Measurements from ENCODE around the gene APOF.
"Not testable (repeated sequence)": the region's sequence is repeated elsewhere in the genome, so short reads cannot be mapped to it uniquely, and the experiment has no call there.

The APOF gene

GRCh38 chr12:56359851-56360767, 2.5 kb downstream of the APOF start, which contains the start of gene STAT2:
STAT2 (minus strand) TSS chr12:56360107; CDS start chr12:56356571, 3,536 bp downstream.
- Histone ChIP-seq H3K27ac (ENCODE audit: low read length) (peak within 1 kb of the TSS; percentile 2), H3K9me3 (ENCODE audit: control insufficient read depth, low read depth, low read length) (no peaks in the 10 kb centered on the region), H3K4me1 (ENCODE audit: control insufficient read depth, low read depth, low read length) (peaks cover 5% of the 10 kb centered on the region), H3K27me3 (ENCODE audit: control insufficient read depth, insufficient read depth, low read length) (no peaks in the 10 kb centered on the region), H3K36me3 (ENCODE audit: control insufficient read depth, low read depth, low read length) (peaks cover 13% of the 10 kb centered on the region), H3K9ac (ENCODE audit: low read length) (peak within 1 kb of the TSS; percentile 61), H3K4me3 (ENCODE audit: low read length) (peak within 1 kb of the TSS; percentile 87)

GRCh38 chr12:56358836-56359532, 3.7 kb downstream of the APOF start:
- Histone ChIP-seq H3K4me3 (ENCODE audit: low read length) (peak overlapping the region; percentile 87), H3K9me3 (ENCODE audit: control insufficient read depth, low read depth, low read length) (no peaks in the 10 kb centered on the region), H3K27ac (ENCODE audit: low read length) (no peak overlapping the region)

GRCh38 chr12:56351325-56351724, 11.3 kb downstream of the APOF start:
- no peaks in the 10 kb centered on the region for H3K4me1 ChIP-seq (ENCODE audit: control insufficient read depth, low read depth, low read length)
- no peak overlapping the region for H3K4me3 ChIP-seq (ENCODE audit: low read length)
- H3K9ac ChIP-seq (ENCODE audit: low read length) = no peak overlapping the region
- peaks cover 49% of the 10 kb centered on the region for H3K36me3 ChIP-seq (ENCODE audit: control insufficient read depth, low read depth, low read length)
- no peaks in the 10 kb centered on the region for H3K9me3 ChIP-seq (ENCODE audit: control insufficient read depth, low read depth, low read length)
- H3K27ac ChIP-seq (ENCODE audit: low read length) = no peak overlapping the region
- H3K27me3 ChIP-seq (ENCODE audit: control insufficient read depth, insufficient read depth, low read length) = no peaks in the 10 kb centered on the region

More at GRCh38 chr12:56358836-56359532, 3.7 kb downstream of the APOF start:
- Histone ChIP-seq H3K4me1 (ENCODE audit: control insufficient read depth, low read depth, low read length) (peaks cover 5% of the 10 kb centered on the region), H3K36me3 (ENCODE audit: control insufficient read depth, low read depth, low read length) (peaks cover 24% of the 10 kb centered on the region), H3K27me3 (ENCODE audit: control insufficient read depth, insufficient read depth, low read length) (no peaks in the 10 kb centered on the region), H3K9ac (ENCODE audit: low read length) (peak overlapping the region; percentile 61)

GRCh38 chr12:56350662-56351061, 12.0 kb downstream of the APOF start:
- no peak overlapping the region for H3K4me3 ChIP-seq (ENCODE audit: low read length)
- peaks cover 45% of the 10 kb centered on the region for H3K36me3 ChIP-seq (ENCODE audit: control insufficient read depth, low read depth, low read length)
- H3K9ac ChIP-seq (ENCODE audit: low read length) = no peak overlapping the region

DNA sequence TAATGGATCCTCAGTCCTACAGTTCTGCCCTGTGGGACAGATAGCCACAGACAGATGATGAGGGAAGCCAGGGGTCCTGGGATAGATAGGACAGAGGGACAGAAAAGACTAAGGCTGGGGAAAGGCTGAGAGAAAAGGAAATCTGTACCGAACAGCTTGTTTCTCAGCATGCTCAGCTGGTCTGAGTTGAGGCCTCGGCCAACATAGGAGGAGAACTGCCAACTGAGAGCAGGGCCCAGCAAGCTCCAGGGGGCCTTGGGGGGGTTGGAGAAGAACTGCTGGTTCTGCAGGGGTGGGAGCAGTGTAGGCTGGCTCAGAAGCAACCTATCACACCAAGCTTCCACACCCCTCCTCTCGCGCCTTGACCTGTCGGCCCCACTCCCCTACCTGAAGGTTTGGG, 13.9 kb downstream of the APOF start:
- Histone ChIP-seq H3K27ac (ENCODE audit: low read length) (no peak overlapping the region), H3K36me3 (ENCODE audit: control insufficient read depth, low read depth, low read length) (peaks cover 34% of the 10 kb centered on the region)

More at GRCh38 chr12:56350662-56351061, 12.0 kb downstream of the APOF start:
- Histone ChIP-seq H3K4me1 (ENCODE audit: control insufficient read depth, low read depth, low read length) (no peaks in the 10 kb centered on the region), H3K27ac (ENCODE audit: low read length) (no peak overlapping the region), H3K9me3 (ENCODE audit: control insufficient read depth, low read depth, low read length) (no peaks in the 10 kb centered on the region), H3K27me3 (ENCODE audit: control insufficient read depth, insufficient read depth, low read length) (no peaks in the 10 kb centered on the region)

GRCh38 chr12:56347255-56347654, 15.4 kb downstream of the APOF start:
- H3K4me3 ChIP-seq (ENCODE audit: low read length); H3K4me1 ChIP-seq (ENCODE audit: control insufficient read depth, low read depth, low read length); H3K9ac ChIP-seq (ENCODE audit: low read length); H3K9me3 ChIP-seq (ENCODE audit: control insufficient read depth, low read depth, low read length); H3K27me3 ChIP-seq (ENCODE audit: control insufficient read depth, insufficient read depth, low read length); H3K27ac ChIP-seq (ENCODE audit: low read length): not testable (repeated sequence)
- H3K36me3 ChIP-seq (ENCODE audit: control insufficient read depth, low read depth, low read length) = peaks cover 46% of the 10 kb centered on the region

More for the DNA sequence above, 13.9 kb downstream of the APOF start:
- Histone ChIP-seq H3K4me3 (ENCODE audit: low read length) (no peak overlapping the region), H3K4me1 (ENCODE audit: control insufficient read depth, low read depth, low read length) (no peaks in the 10 kb centered on the region), H3K9ac (ENCODE audit: low read length) (no peak overlapping the region), H3K9me3 (ENCODE audit: control insufficient read depth, low read depth, low read length) (no peaks in the 10 kb centered on the region), H3K27me3 (ENCODE audit: control insufficient read depth, insufficient read depth, low read length) (no peaks in the 10 kb centered on the region)

DNA sequence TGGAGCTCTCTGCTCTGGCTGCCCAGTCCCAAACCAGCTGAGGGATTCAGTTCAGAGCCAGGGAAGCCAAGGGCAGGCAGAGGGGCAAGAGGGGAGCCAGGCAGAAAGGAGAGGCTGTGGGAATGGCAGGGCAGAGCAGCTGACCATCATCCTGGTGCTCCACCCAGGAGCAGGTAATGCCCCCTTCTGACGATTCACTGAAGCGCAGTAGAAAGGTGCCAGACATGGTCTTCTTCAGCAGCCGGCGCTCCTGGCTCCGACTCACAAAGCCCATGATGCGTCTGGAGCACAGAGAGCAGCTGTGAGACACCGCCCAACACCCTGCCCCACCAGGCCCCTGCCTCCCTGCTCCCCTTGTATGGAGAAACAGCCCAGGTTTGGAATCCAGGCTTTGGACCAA, 16.0 kb downstream of the APOF start:
- H3K4me3 ChIP-seq (ENCODE audit: low read length) = no peak overlapping the region
- H3K9me3 ChIP-seq (ENCODE audit: control insufficient read depth, low read depth, low read length) = no peaks in the 10 kb centered on the region
- H3K27me3 ChIP-seq (ENCODE audit: control insufficient read depth, insufficient read depth, low read length) = no peaks in the 10 kb centered on the region
- H3K4me1 ChIP-seq (ENCODE audit: control insufficient read depth, low read depth, low read length) = no peaks in the 10 kb centered on the region
- H3K36me3 ChIP-seq (ENCODE audit: control insufficient read depth, low read depth, low read length) = peaks cover 46% of the 10 kb centered on the region
- no peak overlapping the region for H3K9ac ChIP-seq (ENCODE audit: low read length)
- no peak overlapping the region for H3K27ac ChIP-seq (ENCODE audit: low read length)

- not testable (repeated sequence) for H3K9ac ChIP-seq (ENCODE audit: low read length); H3K27ac ChIP-seq (ENCODE audit: low read length); H3K9me3 ChIP-seq (ENCODE audit: control insufficient read depth, low read depth, low read length); H3K4me3 ChIP-seq (ENCODE audit: low read length); H3K27me3 ChIP-seq (ENCODE audit: control insufficient read depth, insufficient read depth, low read length)
- Histone ChIP-seq H3K36me3 (ENCODE audit: control insufficient read depth, low read depth, low read length) (peaks cover 22% of the 10 kb centered on the region), H3K4me1 (ENCODE audit: control insufficient read depth, low read depth, low read length) (peaks cover 22% of the 10 kb centered on the region)
These were observed 20.4 kb downstream of the APOF start for GRCh38 chr12:56342290-56342689.

DNA sequence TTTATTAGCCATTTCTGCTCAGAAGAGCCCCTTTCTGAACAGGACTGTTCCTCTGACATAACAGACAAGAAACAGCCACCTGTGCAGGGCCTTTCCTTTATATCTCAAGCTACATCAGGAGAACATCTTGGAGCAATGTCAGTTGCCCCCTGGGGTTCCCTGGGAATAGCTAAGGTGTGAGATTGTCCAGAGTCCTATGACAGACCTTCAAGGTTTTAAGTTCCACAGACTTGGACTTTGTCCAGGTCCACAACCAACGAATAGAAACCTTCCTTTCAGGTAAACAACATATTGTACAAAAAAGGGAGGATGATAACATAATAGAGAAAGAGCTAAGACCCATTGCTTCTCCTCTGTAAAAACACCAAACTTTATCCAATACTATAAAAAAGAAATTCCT, 21.0 kb downstream of the APOF start:
- no peaks in the 10 kb centered on the region for H3K9me3 ChIP-seq (ENCODE audit: control insufficient read depth, low read depth, low read length)
- peaks cover 22% of the 10 kb centered on the region for H3K36me3 ChIP-seq (ENCODE audit: control insufficient read depth, low read depth, low read length)
- peaks cover 22% of the 10 kb centered on the region for H3K4me1 ChIP-seq (ENCODE audit: control insufficient read depth, low read depth, low read length)
- no peak overlapping the region for H3K4me3 ChIP-seq (ENCODE audit: low read length)
- H3K9ac ChIP-seq (ENCODE audit: low read length) = no peak overlapping the region
- H3K27ac ChIP-seq (ENCODE audit: low read length) = no peak overlapping the region
- H3K27me3 ChIP-seq (ENCODE audit: control insufficient read depth, insufficient read depth, low read length) = no peaks in the 10 kb centered on the region

DNA sequence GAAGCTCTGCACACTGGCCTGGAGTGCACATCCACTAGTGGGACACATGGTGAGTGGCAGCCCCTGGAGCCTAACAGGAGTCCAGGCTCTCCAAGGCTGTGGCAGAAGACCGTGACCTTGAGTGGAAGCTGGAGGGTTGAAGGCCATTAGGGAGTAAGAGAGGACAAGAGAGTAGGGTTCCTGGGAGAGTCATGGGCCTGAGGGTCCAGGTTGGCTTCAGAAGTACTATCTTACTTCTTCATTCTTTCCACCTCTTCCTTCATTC, 23.6 kb downstream of the APOF start:
- Histone ChIP-seq H3K27ac (ENCODE audit: low read length) (no peak overlapping the region), H3K4me3 (ENCODE audit: low read length) (peak overlapping the region; percentile 1), H3K4me1 (ENCODE audit: control insufficient read depth, low read depth, low read length) (peaks cover 28% of the 10 kb centered on the region)

GRCh38 chr12:56338308-56339157, 24.1 kb downstream of the APOF start, which contains the start of gene IL23A:
IL23A (plus strand) TSS chr12:56338884; CDS start chr12:56339045, 161 bp downstream.
- Histone ChIP-seq H3K4me1 (ENCODE audit: control insufficient read depth, low read depth, low read length) (peaks cover 28% of the 10 kb centered on the region), H3K9ac (ENCODE audit: low read length) (no peak within 1 kb of the TSS), H3K36me3 (ENCODE audit: control insufficient read depth, low read depth, low read length) (peaks cover 10% of the 10 kb centered on the region), H3K27ac (ENCODE audit: low read length) (no peak within 1 kb of the TSS), H3K27me3 (ENCODE audit: control insufficient read depth, insufficient read depth, low read length) (no peaks in the 10 kb centered on the region), H3K4me3 (ENCODE audit: low read length) (peak within 1 kb of the TSS; percentile 18), H3K9me3 (ENCODE audit: control insufficient read depth, low read depth, low read length) (no peaks in the 10 kb centered on the region)

More for the DNA sequence above, 23.6 kb downstream of the APOF start:
- H3K27me3 ChIP-seq (ENCODE audit: control insufficient read depth, insufficient read depth, low read length) = no peaks in the 10 kb centered on the region
- H3K9ac ChIP-seq (ENCODE audit: low read length) = no peak overlapping the region
- H3K9me3 ChIP-seq (ENCODE audit: control insufficient read depth, low read depth, low read length) = no peaks in the 10 kb centered on the region
- H3K36me3 ChIP-seq (ENCODE audit: control insufficient read depth, low read depth, low read length) = peaks cover 15% of the 10 kb centered on the region

All from iPS-18a (cell line).